ENCODE results near the gene CD72.

DNA sequence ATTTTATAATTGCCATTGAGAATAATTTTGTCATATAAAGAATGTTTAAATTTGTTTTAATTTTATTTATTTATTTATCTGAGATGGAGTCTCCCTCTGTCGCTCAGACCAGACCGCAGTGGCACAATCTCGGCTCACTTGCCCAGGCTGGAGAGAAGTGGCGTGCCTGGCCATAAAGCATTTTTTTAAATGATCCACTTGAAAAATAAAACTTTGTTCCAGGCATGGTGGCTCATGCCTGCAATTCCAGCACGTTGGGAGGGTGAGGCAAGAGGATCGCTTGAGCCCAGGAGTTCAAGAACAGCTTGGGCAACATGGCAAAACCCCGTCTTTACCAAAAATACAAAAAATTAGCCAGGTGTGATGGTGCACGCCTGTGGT, 34.6 kb upstream of the CD72 start:
- TF ChIP-seq ELF4 (IDR thresholded peaks at IDR 0.05): no peak
- TF ChIP-seq SP1 (IDR thresholded peaks at IDR 0.05): no peak
- no peak for TF ChIP-seq CTBP1 (IDR thresholded peaks at IDR 0.05; ENCODE audit: borderline replicate concordance)
- TF ChIP-seq NFRKB (IDR thresholded peaks at IDR 0.05): no peak
- no peak for TF ChIP-seq TARDBP (IDR thresholded peaks at IDR 0.05)
- TF ChIP-seq ZNF384 (IDR thresholded peaks at IDR 0.05): no peak
- TF ChIP-seq FOXM1 (IDR thresholded peaks at IDR 0.05; ENCODE audit: borderline replicate concordance): no peak
- no peak for TF ChIP-seq HDGF (IDR thresholded peaks at IDR 0.05; ENCODE audit: borderline replicate concordance)
- TF ChIP-seq, protein P1, sequence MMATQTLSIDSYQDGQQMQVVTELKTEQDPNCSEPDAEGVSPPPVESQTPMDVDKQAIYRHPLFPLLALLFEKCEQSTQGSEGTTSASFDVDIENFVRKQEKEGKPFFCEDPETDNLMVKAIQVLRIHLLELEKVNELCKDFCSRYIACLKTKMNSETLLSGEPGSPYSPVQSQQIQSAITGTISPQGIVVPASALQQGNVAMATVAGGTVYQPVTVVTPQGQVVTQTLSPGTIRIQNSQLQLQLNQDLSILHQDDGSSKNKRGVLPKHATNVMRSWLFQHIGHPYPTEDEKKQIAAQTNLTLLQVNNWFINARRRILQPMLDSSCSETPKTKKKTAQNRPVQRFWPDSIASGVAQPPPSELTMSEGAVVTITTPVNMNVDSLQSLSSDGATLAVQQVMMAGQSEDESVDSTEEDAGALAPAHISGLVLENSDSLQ (IDR thresholded peaks at IDR 0.05): no peak
- no peak for TF ChIP-seq FOXA1 (IDR thresholded peaks at IDR 0.05)
- TF ChIP-seq BHLHE40 (IDR thresholded peaks at IDR 0.05; ENCODE audit: borderline replicate concordance): no peak
- no peak for TF ChIP-seq FOXK2 (IDR thresholded peaks at IDR 0.05)
- TF ChIP-seq SUZ12 (IDR thresholded peaks at IDR 0.05): no peak
- TF ChIP-seq L3MBTL2 (conservative IDR thresholded peaks at IDR 0.05): no peak

Data from HEK293T (cell line).